OCI-LY3 (cell line): Measurements from ENCODE around the gene IMMP2L.

Experiments used
- EZH2phosphoT487 ChIP-seq: fragments of 200-600 bp; shearing (Covaris generic); IDR thresholded peaks from 2 replicates; pipeline ENCODE4 v1.6.1; 2018; ENCODE audit warnings: antibody characterized with exemption, mixed run types, low read depth
- TF ChIP-seq, protein P1 (sequence below): fragments of 200-600, 300-600 bp; sonication (generic); IDR thresholded peaks from 2 replicates; pipeline ENCODE4 v1.5.1; 2014; ENCODE audit warnings: antibody characterized with exemption, low read length, low read depth

GRCh38 chr7:111012799-111013675 lies 549.3 kb downstream of the IMMP2L start:
- TF ChIP-seq, protein P1, sequence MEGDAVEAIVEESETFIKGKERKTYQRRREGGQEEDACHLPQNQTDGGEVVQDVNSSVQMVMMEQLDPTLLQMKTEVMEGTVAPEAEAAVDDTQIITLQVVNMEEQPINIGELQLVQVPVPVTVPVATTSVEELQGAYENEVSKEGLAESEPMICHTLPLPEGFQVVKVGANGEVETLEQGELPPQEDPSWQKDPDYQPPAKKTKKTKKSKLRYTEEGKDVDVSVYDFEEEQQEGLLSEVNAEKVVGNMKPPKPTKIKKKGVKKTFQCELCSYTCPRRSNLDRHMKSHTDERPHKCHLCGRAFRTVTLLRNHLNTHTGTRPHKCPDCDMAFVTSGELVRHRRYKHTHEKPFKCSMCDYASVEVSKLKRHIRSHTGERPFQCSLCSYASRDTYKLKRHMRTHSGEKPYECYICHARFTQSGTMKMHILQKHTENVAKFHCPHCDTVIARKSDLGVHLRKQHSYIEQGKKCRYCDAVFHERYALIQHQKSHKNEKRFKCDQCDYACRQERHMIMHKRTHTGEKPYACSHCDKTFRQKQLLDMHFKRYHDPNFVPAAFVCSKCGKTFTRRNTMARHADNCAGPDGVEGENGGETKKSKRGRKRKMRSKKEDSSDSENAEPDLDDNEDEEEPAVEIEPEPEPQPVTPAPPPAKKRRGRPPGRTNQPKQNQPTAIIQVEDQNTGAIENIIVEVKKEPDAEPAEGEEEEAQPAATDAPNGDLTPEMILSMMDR: no peak
- TF ChIP-seq EZH2phosphoT487: no peak
